ENCODE results near the gene FGFR2. TPM values are rescaled to one million over a fixed set of nuclear protein-coding genes. Genes with fewer than 3 reads are reported as not detected.

The FGFR2 gene
- total RNA-seq, 1 experiment from 2014 or later, result 19.7 TPM

- TF ChIP-seq FOSL1 (IDR thresholded peaks at IDR 0.05; ENCODE audit: low read depth), result no peak
- TF ChIP-seq EGR1 (IDR thresholded peaks at IDR 0.05; ENCODE audit: low read depth), result no peak
- TF ChIP-seq JUND (IDR thresholded peaks at IDR 0.05), result no peak
- no peak for TF ChIP-seq POLR2A (IDR thresholded peaks at IDR 0.05; ENCODE audit: borderline replicate concordance, extremely low read depth, insufficient read depth, insufficient read length)
- TF ChIP-seq CTCF (IDR thresholded peaks at IDR 0.05 in 2 of 3, conservative IDR thresholded peaks at IDR 0.05 in 1 of 3; ENCODE audit: borderline replicate concordance in 1 of 3, insufficient read depth in 1 of 3, low read depth in 2 of 3, low read length in 2 of 3), result no peak
- no peak for TF ChIP-seq EZH2phosphoT487 (IDR thresholded peaks at IDR 0.05; ENCODE audit: borderline replicate concordance)
- no peak for TF ChIP-seq MAX (IDR thresholded peaks at IDR 0.05)
- TF ChIP-seq YY1 (IDR thresholded peaks at IDR 0.05; ENCODE audit: extremely low read depth, insufficient replicate concordance, low read depth, low read length), result no peak
- no peaks in the 10 kb centered on the region for H4K20me1 ChIP-seq (ENCODE audit: insufficient read depth)
- ChIA-PET RAD21 (ENCODE audit: low non-redundant PET in 1 of 2, low total read pairs in 2 of 2, uncharacterized antibody in 2 of 2, unreplicated experiment in 2 of 2) (no interaction called here), CTCF (no interaction called here), POLR2A (no interaction called here)
- H3K27ac ChIP-seq (ENCODE audit: low read depth, low read length), result no peak overlapping the region
- H3K4me1 ChIP-seq (ENCODE audit: control insufficient read depth in 1 of 2, insufficient read depth in 2 of 2, low read length in 2 of 2), result no peaks in the 10 kb centered on the region
- H2AFZ ChIP-seq (ENCODE audit: low read depth, low read length, poor library complexity, severe bottlenecking), result no peak overlapping the region
- H3K4me3 ChIP-seq (replicated peaks in 1 of 2; ENCODE audit: low read depth in 1 of 2, low read length in 2 of 2), result no peak overlapping the region
- no peaks in the 10 kb centered on the region for H3K36me3 ChIP-seq (ENCODE audit: control insufficient read depth in 1 of 2, insufficient read depth in 2 of 2, low read length in 2 of 2)
- H3K4me2 ChIP-seq (ENCODE audit: low read length), result no peak overlapping the region
- intact Hi-C loops (cut with micrococcal nuclease), result no loop called here
- no TSS peak for BruUV-seq (replicated peaks)
- no peaks in the 10 kb centered on the region for H3K9me2 ChIP-seq (ENCODE audit: insufficient read depth)
- no peak overlapping the region for H3K9ac ChIP-seq (ENCODE audit: low read length)
- no peaks in the 10 kb centered on the region for H3K79me2 ChIP-seq (ENCODE audit: insufficient read depth, low read length)
- H3K27me3 ChIP-seq (ENCODE audit: insufficient read depth, low read length), result no peaks in the 10 kb centered on the region
- ATAC-seq (no peak), DNase-seq (ENCODE audit: low read depth, low spot score) (no peak)
- H3K9me3 ChIP-seq (ENCODE audit: control insufficient read depth in 1 of 2, insufficient read depth in 1 of 2, low read depth in 1 of 2, low read length in 2 of 2), result peaks cover 0 to 6% of the 10 kb centered on the region in 2 experiments; a peak in 1 of 4 replicates
These were observed 47.5 kb upstream of the FGFR2 start for GRCh38 chr10:121645696-121646095.

GRCh38 chr10:121644501-121644900, 46.3 kb upstream of the FGFR2 start:
- POLR2A ChIA-PET, result no interaction called here

More at GRCh38 chr10:121644501-121644900, 46.3 kb upstream of the FGFR2 start:
- intact Hi-C loops (cut with micrococcal nuclease), result no loop called here
- DNase-seq (ENCODE audit: low read depth, low spot score), result no peak
- CTCF ChIA-PET, result interaction anchor here (1.0 kb wide), 1 partner anchor 18 kb away, joined by 3 read pairs; no protein-coding TSS in a partner anchor
- H3K27me3 ChIP-seq (ENCODE audit: insufficient read depth, low read length), result no peaks in the 10 kb centered on the region
- H2AFZ ChIP-seq (ENCODE audit: low read depth, low read length, poor library complexity, severe bottlenecking), result no peak overlapping the region
- no peaks in the 10 kb centered on the region for H4K20me1 ChIP-seq (ENCODE audit: insufficient read depth)
- no peak overlapping the region for H3K9ac ChIP-seq (ENCODE audit: low read length)
- no peaks in the 10 kb centered on the region for H3K79me2 ChIP-seq (ENCODE audit: insufficient read depth, low read length)
- TF ChIP-seq FOSL1 (IDR thresholded peaks at IDR 0.05; ENCODE audit: low read depth) (no peak), ATF3 (IDR thresholded peaks at IDR 0.05) (no peak), EGR1 (IDR thresholded peaks at IDR 0.05; ENCODE audit: low read depth) (no peak), ZNF274 (IDR thresholded peaks at IDR 0.05; ENCODE audit: low read depth, low read length) (no peak), SP1 (IDR thresholded peaks at IDR 0.05; ENCODE audit: low read depth) (no peak), JUND (IDR thresholded peaks at IDR 0.05) (no peak), CBX3 (IDR thresholded peaks at IDR 0.05; ENCODE audit: low read depth) (no peak), RAD21 (IDR thresholded peaks at IDR 0.05; ENCODE audit: low read depth) (no peak), SIN3A (IDR thresholded peaks at IDR 0.05; ENCODE audit: low read depth) (no peak), MAX (IDR thresholded peaks at IDR 0.05) (no peak), ELF1 (IDR thresholded peaks at IDR 0.05; ENCODE audit: borderline replicate concordance, low read depth) (no peak), TCF7L2 (IDR thresholded peaks at IDR 0.05; ENCODE audit: borderline replicate concordance, extremely low read depth, insufficient read depth, insufficient read length) (no peak), CTCF (IDR thresholded peaks at IDR 0.05 in 2 of 3, conservative IDR thresholded peaks at IDR 0.05 in 1 of 3; ENCODE audit: borderline replicate concordance in 1 of 3, insufficient read depth in 1 of 3, low read depth in 2 of 3, low read length in 2 of 3) (no peak)
- no peak for ATAC-seq
- H3K36me3 ChIP-seq (ENCODE audit: control insufficient read depth in 1 of 2, insufficient read depth in 2 of 2, low read length in 2 of 2), result no peaks in the 10 kb centered on the region
- BruUV-seq (replicated peaks), result no TSS peak
- RAD21 ChIA-PET (ENCODE audit: low non-redundant PET in 1 of 2, low total read pairs in 2 of 2, uncharacterized antibody in 2 of 2, unreplicated experiment in 2 of 2), result no interaction called here
- H3K4me3 ChIP-seq (replicated peaks in 1 of 2; ENCODE audit: low read depth in 1 of 2, low read length in 2 of 2), result no peak overlapping the region
- no peak overlapping the region for H3K27ac ChIP-seq (ENCODE audit: low read depth, low read length)
- no peaks in the 10 kb centered on the region for H3K4me1 ChIP-seq (ENCODE audit: control insufficient read depth in 1 of 2, insufficient read depth in 2 of 2, low read length in 2 of 2)
- H3K9me3 ChIP-seq (ENCODE audit: control insufficient read depth in 1 of 2, insufficient read depth in 1 of 2, low read depth in 1 of 2, low read length in 2 of 2), result peaks cover 0 to 6% of the 10 kb centered on the region in 2 experiments; a peak in 1 of 4 replicates
- H3K4me2 ChIP-seq (ENCODE audit: low read length), result no peak overlapping the region
- no peaks in the 10 kb centered on the region for H3K9me2 ChIP-seq (ENCODE audit: insufficient read depth)
